Duodenal mucosa (tissue), 2 donors: ENCODE data around the gene PLAGL2.

Experiments
- H3K27ac ChIP-seq: one replicate; pipeline ENCODE4 v1.7.0; 2013; ENCODE audit warnings: low read depth, low read length
- H3K27me3 ChIP-seq, 2 donors: one replicate each; pipeline ENCODE4 v1.7.0; 2013; ENCODE audit warnings: low read length in 2 of 2, control low read depth in 1 of 2; ENCODE audit not compliant: insufficient read depth in 2 of 2, control insufficient read depth in 1 of 2
- H3K36me3 ChIP-seq, 2 donors: one replicate each; pipeline ENCODE4 v1.7.0; 2013; ENCODE audit warnings: low read length in 2 of 2, control low read depth in 1 of 2; ENCODE audit not compliant: insufficient read depth in 2 of 2, control insufficient read depth in 1 of 2
- H3K4me1 ChIP-seq, 2 donors: one replicate each; pipeline ENCODE4 v1.7.0; 2013; ENCODE audit warnings: low read length in 2 of 2, control low read depth in 1 of 2; ENCODE audit not compliant: insufficient read depth in 2 of 2, control insufficient read depth in 1 of 2
- H3K4me3 ChIP-seq, 2 donors: one replicate each; pipeline ENCODE4 v1.7.0; 2013; ENCODE audit warnings: low read length in 2 of 2, low read depth in 1 of 2
- H3K9ac ChIP-seq, 2 donors: one replicate each; pipeline ENCODE4 v1.7.0; 2013; ENCODE audit warnings: low read length in 2 of 2, low read depth in 1 of 2
- H3K9me3 ChIP-seq, 2 donors: one replicate each; pipeline ENCODE4 v1.7.0; 2013; ENCODE audit warnings: low read length in 2 of 2, control low read depth in 1 of 2; ENCODE audit not compliant: control insufficient read depth in 1 of 2

PLAGL2 gene

DNA sequence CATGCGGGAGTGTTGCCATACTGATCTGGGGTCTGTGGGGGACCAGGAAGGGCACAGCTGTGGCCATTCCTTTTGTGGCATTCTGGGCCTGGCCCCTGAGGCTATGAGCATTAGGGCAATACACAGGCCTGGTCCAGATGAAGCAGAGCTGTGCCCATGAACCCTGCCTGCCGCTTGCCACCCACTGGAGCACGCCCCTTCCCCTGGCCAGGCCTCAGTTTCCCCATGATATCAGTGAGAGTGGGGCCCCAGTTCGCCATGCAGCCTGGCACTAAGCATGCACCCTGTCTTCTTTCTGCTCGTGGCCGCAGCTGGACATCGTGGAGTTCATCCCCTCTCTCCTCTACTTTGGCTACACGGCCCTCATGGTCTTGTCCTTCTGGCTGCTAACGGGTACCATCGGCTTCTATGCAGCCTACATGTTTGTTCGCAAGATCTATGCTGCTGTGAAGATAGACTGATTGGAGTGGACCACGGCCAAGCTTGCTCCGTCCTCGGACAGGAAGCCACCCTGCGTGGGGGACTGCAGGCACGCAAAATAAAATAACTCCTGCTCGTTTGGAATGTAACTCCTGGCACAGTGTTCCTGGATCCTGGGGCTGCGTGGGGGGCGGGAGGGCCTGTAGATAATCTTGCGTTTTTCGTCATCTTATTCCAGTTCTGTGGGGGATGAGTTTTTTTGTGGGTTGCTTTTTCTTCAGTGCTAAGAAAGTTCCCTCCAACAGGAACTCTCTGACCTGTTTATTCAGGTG, 42.4 kb downstream of the PLAGL2 start:
- Histone ChIP-seq H3K27me3 (no peaks in the 10 kb centered on the region), H3K4me1 (peaks cover 0 to 4% of the 10 kb centered on the region in 2 donors), H3K4me3 (no peak overlapping the region), H3K36me3 (peaks cover 40 to 61% of the 10 kb centered on the region in 2 donors), H3K27ac (no peak overlapping the region), H3K9me3 (no peaks in the 10 kb centered on the region), H3K9ac (no peak overlapping the region)

DNA sequence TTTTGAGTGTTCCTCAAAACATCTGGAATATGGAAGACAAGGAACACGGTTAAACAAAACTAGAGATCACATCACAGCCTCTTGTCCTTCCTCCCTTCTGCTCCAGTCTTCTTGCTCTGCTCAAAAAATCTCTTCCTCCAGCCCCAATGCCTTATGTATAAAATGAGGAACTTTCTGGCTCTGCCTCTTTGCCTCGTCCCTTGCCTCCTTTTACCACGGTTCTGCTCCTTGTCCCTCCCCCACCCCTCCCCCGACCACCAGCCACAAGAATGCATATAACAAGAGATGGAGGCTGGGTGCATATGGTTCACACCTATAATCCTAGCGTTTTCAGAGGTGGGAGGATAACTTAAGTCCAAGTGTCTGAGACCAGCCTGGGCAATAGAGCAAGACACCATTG, 43.6 kb downstream of the PLAGL2 start:
- H3K27ac ChIP-seq: no peak overlapping the region
- H3K9ac ChIP-seq: no peak overlapping the region
- H3K9me3 ChIP-seq: no peaks in the 10 kb centered on the region
- H3K36me3 ChIP-seq: peaks cover 52 to 73% of the 10 kb centered on the region in 2 donors
- no peaks in the 10 kb centered on the region for H3K4me1 ChIP-seq
- H3K4me3 ChIP-seq: no peak overlapping the region
- no peaks in the 10 kb centered on the region for H3K27me3 ChIP-seq

DNA sequence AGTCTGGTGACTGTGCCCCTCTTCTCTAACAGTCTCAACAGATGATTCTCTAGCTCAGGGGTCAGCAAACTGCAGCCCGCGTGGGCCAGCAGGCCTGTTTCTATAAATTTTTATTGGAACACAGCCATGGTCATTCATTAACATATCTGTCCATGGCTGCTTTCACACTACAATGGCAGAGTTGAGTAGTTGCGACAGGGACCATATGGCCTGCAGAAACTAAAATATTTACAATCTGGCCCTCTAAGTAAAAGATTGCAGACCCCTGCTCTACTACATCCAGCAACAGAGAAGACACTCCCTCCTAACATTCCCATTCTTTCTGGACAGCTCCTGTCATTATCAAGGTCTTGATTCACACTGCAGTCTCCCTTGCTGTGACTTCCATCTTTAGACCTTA, 45.2 kb downstream of the PLAGL2 start:
- Histone ChIP-seq H3K4me3 (no peak overlapping the region), H3K4me1 (no peaks in the 10 kb centered on the region), H3K27me3 (no peaks in the 10 kb centered on the region), H3K36me3 (peaks cover 62 to 85% of the 10 kb centered on the region in 2 donors), H3K9ac (no peak overlapping the region), H3K9me3 (no peaks in the 10 kb centered on the region), H3K27ac (no peak overlapping the region)

DNA sequence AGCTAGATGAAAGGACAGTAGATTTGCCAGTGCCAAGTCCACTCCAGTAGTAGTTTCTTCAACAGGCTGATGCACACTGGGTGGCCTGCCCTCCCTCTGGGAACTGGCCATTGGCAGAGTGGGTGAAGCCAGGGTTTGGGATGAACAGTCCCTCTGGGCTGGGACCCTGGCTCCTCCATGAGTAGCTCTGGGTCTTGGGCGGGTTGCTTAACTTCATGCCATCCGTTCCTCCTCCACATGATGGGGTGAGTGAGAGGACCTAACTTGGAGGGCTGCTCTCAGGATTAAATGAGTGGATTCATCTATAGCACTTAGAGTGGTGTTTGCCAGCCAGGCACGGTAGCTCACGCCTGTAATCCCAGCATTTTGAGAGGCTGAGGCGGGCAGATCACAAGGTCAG, 47.2 kb downstream of the PLAGL2 start:
- H3K27me3 ChIP-seq: no peaks in the 10 kb centered on the region
- H3K4me1 ChIP-seq: peaks cover 3 to 5% of the 10 kb centered on the region in 2 donors
- no peak overlapping the region for H3K9ac ChIP-seq
- H3K4me3 ChIP-seq: no peak overlapping the region
- no peaks in the 10 kb centered on the region for H3K9me3 ChIP-seq
- H3K36me3 ChIP-seq: peaks cover 47 to 76% of the 10 kb centered on the region in 2 donors
- no peak overlapping the region for H3K27ac ChIP-seq

DNA sequence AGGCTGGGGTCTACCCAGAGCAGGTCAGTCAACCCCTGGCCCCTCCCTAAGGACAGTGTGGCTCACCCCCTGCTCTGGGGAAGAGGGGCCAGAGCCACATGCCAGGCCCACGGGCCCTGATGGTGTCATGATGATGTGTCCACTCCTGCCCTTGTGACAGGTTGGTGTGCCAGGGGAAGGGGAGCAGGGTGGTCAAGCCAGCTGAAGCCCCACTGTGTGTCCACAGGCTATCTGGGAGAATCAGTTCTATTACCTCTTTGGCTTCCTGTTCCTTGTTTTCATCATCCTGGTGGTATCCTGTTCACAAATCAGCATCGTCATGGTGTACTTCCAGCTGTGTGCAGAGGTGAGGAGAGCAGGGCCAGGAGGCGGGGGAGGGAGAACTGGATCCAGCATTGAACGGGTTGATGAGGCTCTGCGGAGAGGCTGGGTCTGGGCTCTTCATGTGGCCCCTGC, 47.7 kb downstream of the PLAGL2 start:
- H3K9me3 ChIP-seq: no peaks in the 10 kb centered on the region
- H3K4me3 ChIP-seq: no peak overlapping the region
- H3K36me3 ChIP-seq: peaks cover 42 to 75% of the 10 kb centered on the region in 2 donors
- H3K27ac ChIP-seq: no peak overlapping the region
- H3K27me3 ChIP-seq: no peaks in the 10 kb centered on the region
- no peak overlapping the region for H3K9ac ChIP-seq
- H3K4me1 ChIP-seq: peaks cover 9 to 10% of the 10 kb centered on the region in 2 donors

DNA sequence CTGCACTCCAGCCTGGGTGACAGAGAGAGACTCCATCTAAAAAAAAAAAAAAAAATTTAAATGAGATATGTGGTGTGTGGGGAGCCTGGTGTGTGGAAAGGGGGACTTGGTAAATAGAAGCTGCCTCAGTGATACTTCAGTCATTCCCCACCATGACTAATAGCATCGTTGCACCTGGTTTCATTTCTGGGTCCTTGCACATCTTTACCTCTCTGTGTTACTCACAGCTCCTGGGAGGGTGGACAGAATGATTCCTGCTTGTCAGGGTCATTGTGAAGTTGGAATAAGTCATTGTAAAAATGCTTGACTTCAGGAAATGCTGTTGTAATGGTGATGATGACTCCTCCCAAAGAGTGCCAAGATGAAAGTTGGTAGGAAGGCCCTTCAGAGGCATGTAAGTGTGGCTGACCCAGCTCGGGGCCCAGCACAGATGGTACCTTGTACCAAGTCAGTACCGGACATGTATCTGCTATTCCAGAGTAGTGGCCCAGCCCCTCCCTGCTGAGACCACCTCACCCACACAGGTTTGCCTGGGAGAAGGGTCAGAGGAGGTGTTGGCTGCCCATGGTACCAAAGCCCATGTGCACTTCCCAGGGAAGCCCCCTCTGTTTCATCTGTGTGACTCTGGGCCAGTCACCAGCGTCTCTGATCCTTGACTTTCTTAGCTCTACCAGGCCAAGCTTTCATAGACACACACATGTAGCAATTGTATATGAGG, 48.4 kb downstream of the PLAGL2 start:
- no peaks in the 10 kb centered on the region for H3K9me3 ChIP-seq
- no peak overlapping the region for H3K9ac ChIP-seq
- no peak overlapping the region for H3K27ac ChIP-seq
- peaks cover 11 to 12% of the 10 kb centered on the region in 2 donors for H3K4me1 ChIP-seq
- H3K4me3 ChIP-seq: no peak overlapping the region
- no peaks in the 10 kb centered on the region for H3K27me3 ChIP-seq
- peaks cover 38 to 69% of the 10 kb centered on the region in 2 donors for H3K36me3 ChIP-seq

DNA sequence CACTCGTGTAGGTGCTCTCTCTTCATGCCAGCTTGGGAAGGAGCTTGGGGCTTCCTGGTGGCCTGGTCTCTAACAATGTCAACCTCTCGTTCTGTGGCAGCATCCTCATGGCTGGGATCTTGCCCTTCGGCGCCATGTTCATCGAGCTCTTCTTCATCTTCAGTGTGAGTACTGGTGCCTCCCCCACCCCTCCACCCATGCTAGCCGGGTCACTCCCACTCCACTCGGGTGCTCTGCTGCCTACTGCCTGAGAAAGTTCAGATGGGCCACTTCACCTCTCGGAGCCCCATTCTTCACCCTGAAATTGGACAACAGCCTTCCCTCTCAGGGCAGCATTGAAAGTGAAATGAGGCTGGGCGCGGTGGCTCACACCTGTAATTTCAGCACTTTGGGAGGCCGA, 49.2 kb downstream of the PLAGL2 start:
- H3K36me3 ChIP-seq: peaks cover 42 to 73% of the 10 kb centered on the region in 2 donors
- H3K27me3 ChIP-seq: no peaks in the 10 kb centered on the region
- no peak overlapping the region for H3K9ac ChIP-seq

DNA sequence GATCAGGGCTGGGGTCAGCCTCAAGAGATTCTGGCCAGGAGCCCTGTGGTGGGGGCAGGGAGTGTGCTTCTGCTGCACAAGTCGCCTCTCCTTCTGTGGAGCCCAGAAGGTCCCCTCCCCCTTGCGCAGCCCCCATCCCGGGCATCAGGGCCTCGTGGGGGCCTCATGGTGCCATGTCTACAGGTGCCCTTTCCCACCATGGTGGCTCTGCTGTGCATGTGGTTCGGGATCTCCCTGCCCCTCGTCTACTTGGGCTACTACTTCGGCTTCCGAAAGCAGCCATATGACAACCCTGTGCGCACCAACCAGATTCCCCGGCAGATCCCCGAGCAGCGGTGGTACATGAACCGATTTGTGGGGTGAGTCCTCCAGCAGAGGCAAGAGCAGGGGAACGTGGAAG, 49.9 kb downstream of the PLAGL2 start:
- H3K27ac ChIP-seq: no peak overlapping the region
- peaks cover 49 to 75% of the 10 kb centered on the region in 2 donors for H3K36me3 ChIP-seq
- H3K9me3 ChIP-seq: no peaks in the 10 kb centered on the region
- no peak overlapping the region for H3K4me3 ChIP-seq
- H3K27me3 ChIP-seq: no peaks in the 10 kb centered on the region
- H3K4me1 ChIP-seq: peaks cover 15 to 16% of the 10 kb centered on the region in 2 donors
- H3K9ac ChIP-seq: no peak overlapping the region

More for the DNA sequence above, 49.2 kb downstream of the PLAGL2 start:
- Histone ChIP-seq H3K4me3 (no peak overlapping the region), H3K4me1 (peaks cover 11 to 12% of the 10 kb centered on the region in 2 donors), H3K9me3 (no peaks in the 10 kb centered on the region), H3K27ac (no peak overlapping the region)

DNA sequence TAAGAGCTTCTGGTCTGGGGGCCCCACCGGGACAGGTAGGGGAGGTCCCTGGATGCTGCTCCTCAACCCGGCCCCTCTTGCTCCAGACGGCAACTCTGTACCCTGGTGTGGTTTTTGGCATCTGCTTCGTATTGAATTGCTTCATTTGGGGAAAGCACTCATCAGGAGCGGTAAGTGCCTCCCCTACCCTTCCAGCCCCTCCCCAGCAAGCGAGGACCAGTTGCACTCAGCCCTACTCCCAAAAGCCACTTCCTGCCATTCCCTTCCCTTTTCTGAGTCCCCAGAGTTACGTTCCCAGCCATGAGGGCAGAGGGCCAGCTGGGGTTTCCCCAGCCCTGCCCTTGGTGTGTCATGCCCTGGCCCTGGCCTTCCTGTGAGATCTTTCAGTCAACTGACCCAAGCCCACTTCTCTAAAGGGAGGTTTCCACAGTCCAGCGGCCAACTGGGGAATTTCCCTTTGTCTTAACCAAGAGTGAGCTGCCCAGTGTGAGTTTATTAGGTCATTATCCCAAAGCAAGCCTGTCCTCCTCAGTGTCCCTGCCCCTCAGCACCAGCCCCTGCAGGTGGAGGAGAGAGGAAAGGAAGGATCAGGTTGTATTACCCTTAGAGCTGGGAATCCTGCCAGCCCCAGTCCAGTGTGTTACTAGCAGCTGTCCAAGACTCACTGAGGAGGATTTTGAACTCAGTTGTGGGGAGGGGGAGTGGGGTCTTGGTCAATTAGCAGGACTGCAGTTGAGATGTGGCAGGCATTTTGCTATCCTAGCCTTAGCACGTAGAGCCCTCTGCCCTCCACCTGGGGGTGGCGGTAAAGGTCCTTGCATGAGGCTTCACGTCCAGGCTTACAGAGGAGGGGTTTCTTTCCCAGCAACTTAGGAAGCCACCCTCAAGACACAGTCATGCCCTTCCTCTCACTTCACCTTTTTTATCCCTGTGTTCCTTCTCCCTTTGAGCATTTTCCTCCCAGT, 52.2 kb downstream of the PLAGL2 start:
- no peak overlapping the region for H3K27ac ChIP-seq

More for the DNA sequence above, 52.2 kb downstream of the PLAGL2 start:
- Histone ChIP-seq H3K4me3 (no peak overlapping the region), H3K9ac (no peak overlapping the region), H3K4me1 (peaks cover 21 to 22% of the 10 kb centered on the region in 2 donors), H3K9me3 (no peaks in the 10 kb centered on the region), H3K36me3 (peaks cover 45 to 73% of the 10 kb centered on the region in 2 donors), H3K27me3 (no peaks in the 10 kb centered on the region)
